GM12891 (cell line): ENCODE data around the gene CACNA2D1.

Source experiments
- POLR2A ChIP-seq: IDR thresholded peaks from 2 replicates; pipeline ENCODE4 v1.6.1; 2011; ENCODE audit warnings: low read depth, low read length, control low read depth
- POLR2AphosphoS5 ChIP-seq: IDR thresholded peaks from 2 replicates; pipeline ENCODE4 v1.6.1; 2011; ENCODE audit warnings: low read depth, low read length, control low read depth
- TAF1 ChIP-seq: IDR thresholded peaks from 2 replicates; pipeline ENCODE4 v1.6.1; 2011; ENCODE audit warnings: low read depth, low read length, control low read depth

GRCh38 chr7:82312646-82313045 is 130.9 kb downstream of the CACNA2D1 start:
- TF ChIP-seq POLR2A (no peak), TAF1 (no peak), POLR2AphosphoS5 (no peak)
